Karpas-422 (cell line): ENCODE data around the gene DECR2. TPM values are rescaled to one million over a fixed set of nuclear protein-coding genes. Genes with fewer than 3 reads are reported as not detected.
A peak's percentile ranks its signal among the peaks of the same experiment; 100 is the strongest.

Experiments
- DNase-seq: peaks from one replicate; pipeline ENCODE4 v3.0.0-alpha.2; 2015
- H2AFZ ChIP-seq: fragments of 200-600 bp; sonication (generic); 2 replicates; pipeline ENCODE4 v1.6.1; 2014; ENCODE audit warnings: antibody characterized with exemption, low read length, mixed read lengths
- H3K27ac ChIP-seq: fragments of 200-600 bp; sonication (generic); 2 replicates; pipeline ENCODE4 v1.5.1; 2014; ENCODE audit warnings: mild to moderate bottlenecking, low read length, moderate library complexity
- H3K27me3 ChIP-seq: fragments of 200-600 bp; sonication (generic); 2 replicates; pipeline ENCODE4 v1.6.1; 2014; ENCODE audit warnings: low read length, mixed read lengths
- H3K36me3 ChIP-seq: fragments of 200-600 bp; sonication (generic); 2 replicates; pipeline ENCODE4 v1.6.1; 2014; ENCODE audit warnings: low read length, mixed read lengths; ENCODE audit not compliant: insufficient read depth
- H3K4me1 ChIP-seq: fragments of 200-600 bp; sonication (generic); 2 replicates; pipeline ENCODE4 v1.6.1; 2014; ENCODE audit warnings: mild to moderate bottlenecking, low read length, mixed read lengths
- H3K4me2 ChIP-seq: fragments of 200-600 bp; sonication (generic); 2 replicates; pipeline ENCODE4 v1.6.1; 2014; ENCODE audit warnings: low read length, low read depth, mild to moderate bottlenecking; ENCODE audit not compliant: poor library complexity, severe bottlenecking
- H3K4me3 ChIP-seq: fragments of 200-600 bp; sonication (generic); 2 replicates; pipeline ENCODE4 v1.5.1; 2014; ENCODE audit warnings: mild to moderate bottlenecking, antibody characterized with exemption, low read length, mixed read lengths
- H3K79me2 ChIP-seq: fragments of 200-600 bp; sonication (generic); 2 replicates; pipeline ENCODE4 v1.6.1; 2014; ENCODE audit warnings: mild to moderate bottlenecking, low read length, mixed read lengths
- H3K9ac ChIP-seq: fragments of 200-600 bp; sonication (generic); 2 replicates; pipeline ENCODE4 v1.6.0; 2014; ENCODE audit warnings: low read length
- H3K9me2 ChIP-seq: fragments of 200-600 bp; sonication (generic), shearing (Covaris generic); replicated peaks from 2 replicates; pipeline ENCODE4 v1.6.0; 2014; ENCODE audit warnings: mild to moderate bottlenecking, low read length, moderate library complexity; ENCODE audit not compliant: insufficient read depth
- H3K9me3 ChIP-seq: fragments of 300-700, 200-600 bp; sonication (generic); 2 replicates; pipeline ENCODE4 v1.6.1; 2014; ENCODE audit warnings: low read length, mixed read lengths
- H4K20me1 ChIP-seq: fragments of 200-600 bp; sonication (generic); 2 replicates; pipeline ENCODE4 v1.6.1; 2014; ENCODE audit warnings: mild to moderate bottlenecking, antibody characterized with exemption, low read length, low read depth; ENCODE audit not compliant: insufficient read depth
- total RNA-seq: library from RNA; depleted of rRNA; stranded (reverse); fragments of >200 nt; shearing (Covaris generic); gene quantifications from 2 replicates; pipeline ENCODE4 v1.2.3, GENCODE V29; 2014; ENCODE audit warnings: low replicate concordance

Gene DECR2
- total RNA-seq, 1 experiment from 2014 or later, result 5.3 TPM

DNA sequence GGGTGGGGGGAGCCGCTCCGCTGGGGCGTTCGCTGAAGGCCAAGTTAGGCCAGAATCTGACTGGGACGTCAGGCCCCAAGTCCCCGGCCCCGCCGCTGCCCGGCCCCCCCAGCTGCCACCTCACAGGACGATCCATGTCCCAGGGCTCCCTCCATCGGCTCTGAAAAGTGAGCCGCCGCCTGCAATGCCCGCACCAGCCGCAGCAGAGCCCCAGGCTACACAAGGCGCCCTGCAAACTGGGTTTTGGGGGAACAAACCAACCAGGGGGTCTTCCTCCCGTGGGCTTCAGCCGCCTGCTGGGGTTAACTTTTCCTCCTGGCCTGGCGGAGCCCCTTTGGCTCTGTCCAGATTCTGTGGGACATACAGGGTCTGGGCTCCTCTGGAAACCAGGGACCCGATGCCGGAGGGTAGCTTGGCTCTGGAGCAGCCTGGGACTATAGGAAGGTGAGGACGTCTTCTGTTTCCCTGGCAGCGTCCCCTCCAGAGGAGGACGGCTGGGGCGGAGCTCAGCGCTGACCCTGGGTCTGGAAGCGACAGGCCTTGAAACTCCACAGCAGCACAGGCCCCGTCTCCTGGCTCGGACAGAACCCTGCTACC, 3.9 kb upstream of the DECR2 start:
- Histone ChIP-seq H4K20me1 (0 out of 2 replicates have a peak, but pooled peaks cover 7% of the 10 kb centered on the region), H2AFZ (no peak overlapping the region)
- DNase-seq, result peak; percentile 84

GRCh38 chr16:398561-399339, 2.9 kb upstream of the DECR2 start:
- Histone ChIP-seq H3K9ac (peak overlapping the region; percentile 85), H4K20me1 (0 out of 2 replicates have a peak, but pooled peaks cover 7% of the 10 kb centered on the region), H3K4me2 (peak overlapping the region; percentile 41), H3K79me2 (no peaks in the 10 kb centered on the region), H3K27me3 (no peaks in the 10 kb centered on the region), H2AFZ (no peak overlapping the region), H3K27ac (no peak overlapping the region), H3K9me3 (no peaks in the 10 kb centered on the region), H3K4me3 (no peak overlapping the region; the same call in 1 of the 2 replicates), H3K9me2 (no peaks in the 10 kb centered on the region), H3K4me1 (peaks cover 43% of the 10 kb centered on the region), H3K36me3 (no peaks in the 10 kb centered on the region)
- DNase-seq, result peak; percentile 44

More for the DNA sequence above, 3.9 kb upstream of the DECR2 start:
- Histone ChIP-seq H3K9ac (peak overlapping the region; percentile 59), H3K4me1 (peaks cover 43% of the 10 kb centered on the region), H3K27me3 (no peaks in the 10 kb centered on the region), H3K79me2 (no peaks in the 10 kb centered on the region), H3K9me3 (no peaks in the 10 kb centered on the region), H3K9me2 (no peaks in the 10 kb centered on the region), H3K36me3 (no peaks in the 10 kb centered on the region), H3K27ac (peak overlapping the region; percentile 61), H3K4me3 (peak overlapping the region; percentile 41; the same call in 1 of the 2 replicates), H3K4me2 (peak overlapping the region; percentile 41)

DNA sequence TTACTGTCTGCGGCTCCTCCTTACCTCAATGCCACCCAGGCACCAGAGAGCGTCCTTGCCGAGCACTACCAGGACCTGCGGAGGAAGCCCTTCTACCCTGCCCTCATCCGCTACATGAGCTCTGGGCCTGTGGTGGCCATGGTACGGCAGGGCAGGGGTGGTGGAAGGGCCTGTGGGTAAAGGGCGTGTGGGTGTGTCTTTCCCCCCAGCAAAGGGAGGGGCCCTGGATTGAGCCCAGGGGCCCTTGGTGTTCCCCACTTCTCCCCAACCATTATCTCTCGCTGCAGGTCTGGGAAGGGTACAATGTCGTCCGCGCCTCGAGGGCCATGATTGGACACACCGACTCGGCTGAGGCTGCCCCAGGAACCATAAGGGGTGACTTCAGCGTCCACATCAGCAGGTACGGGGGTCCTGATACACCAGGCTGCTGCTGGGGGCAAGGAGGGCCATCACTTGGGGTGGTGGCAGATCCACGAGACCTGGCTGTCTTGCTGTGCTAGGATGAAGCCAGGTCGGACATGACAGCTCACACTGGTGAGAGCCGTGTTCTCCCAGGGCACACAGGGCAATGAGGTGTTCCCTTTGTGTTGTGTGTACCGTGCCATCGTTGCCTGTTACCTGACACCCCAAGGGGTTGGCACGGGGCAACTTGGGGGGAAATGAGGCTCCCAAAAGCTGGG, 2.2 kb upstream of the DECR2 start:
- H3K9me3 ChIP-seq, result no peaks in the 10 kb centered on the region
- peaks cover 43% of the 10 kb centered on the region for H3K4me1 ChIP-seq
- peak; percentile 39 for DNase-seq
- no peaks in the 10 kb centered on the region for H3K27me3 ChIP-seq
- peak overlapping the region; percentile 67 for H3K27ac ChIP-seq
- no peaks in the 10 kb centered on the region for H3K79me2 ChIP-seq
- H4K20me1 ChIP-seq, result 0 out of 2 replicates have a peak, but pooled peaks cover 7% of the 10 kb centered on the region
- no peaks in the 10 kb centered on the region for H3K36me3 ChIP-seq
- no peak overlapping the region for H2AFZ ChIP-seq
- peak overlapping the region; percentile 73 for H3K4me2 ChIP-seq
- peak overlapping the region; percentile 71; the same call in 1 of the 2 replicates for H3K4me3 ChIP-seq
- H3K9me2 ChIP-seq, result no peaks in the 10 kb centered on the region
- peak overlapping the region; percentile 85 for H3K9ac ChIP-seq

DNA sequence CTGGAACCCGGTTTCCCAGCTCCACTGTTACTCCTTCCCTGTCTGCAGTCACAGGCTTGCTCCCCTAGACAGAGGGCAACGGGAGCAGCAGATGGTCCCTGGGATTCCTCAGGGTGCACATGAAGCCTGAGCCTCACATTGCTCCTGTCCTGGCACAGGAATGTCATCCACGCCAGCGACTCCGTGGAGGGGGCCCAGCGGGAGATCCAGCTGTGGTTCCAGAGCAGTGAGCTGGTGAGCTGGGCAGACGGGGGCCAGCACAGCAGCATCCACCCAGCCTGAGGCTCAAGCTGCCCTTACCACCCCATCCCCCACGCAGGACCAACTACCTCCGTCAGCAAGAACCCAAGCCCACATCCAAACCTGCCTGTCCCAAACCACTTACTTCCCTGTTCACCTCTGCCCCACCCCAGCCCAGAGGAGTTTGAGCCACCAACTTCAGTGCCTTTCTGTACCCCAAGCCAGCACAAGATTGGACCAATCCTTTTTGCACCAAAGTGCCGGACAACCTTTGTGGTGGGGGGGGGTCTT, 1.6 kb upstream of the DECR2 start:
- peak overlapping the region; percentile 73 for H3K4me2 ChIP-seq
- no peaks in the 10 kb centered on the region for H3K9me3 ChIP-seq
- H3K4me3 ChIP-seq, result peak overlapping the region; percentile 71
- no peaks in the 10 kb centered on the region for H3K36me3 ChIP-seq
- peak overlapping the region; percentile 85 for H3K9ac ChIP-seq
- H4K20me1 ChIP-seq, result 0 out of 2 replicates have a peak, but pooled peaks cover 7% of the 10 kb centered on the region
- no peak for DNase-seq
- H3K4me1 ChIP-seq, result peaks cover 43% of the 10 kb centered on the region
- no peaks in the 10 kb centered on the region for H3K9me2 ChIP-seq
- H2AFZ ChIP-seq, result no peak overlapping the region
- H3K79me2 ChIP-seq, result no peaks in the 10 kb centered on the region
- peak overlapping the region; percentile 67 for H3K27ac ChIP-seq
- no peaks in the 10 kb centered on the region for H3K27me3 ChIP-seq

- H3K79me2 ChIP-seq, result no peaks in the 10 kb centered on the region
- H3K4me3 ChIP-seq, result no peak overlapping the region
- peaks cover 14% of the 10 kb centered on the region for H3K4me1 ChIP-seq
- H3K9me3 ChIP-seq, result no peaks in the 10 kb centered on the region
- H3K27ac ChIP-seq, result no peak overlapping the region
- no peak overlapping the region for H2AFZ ChIP-seq
- no peak overlapping the region for H3K9ac ChIP-seq
- no peaks in the 10 kb centered on the region for H3K9me2 ChIP-seq
- H3K36me3 ChIP-seq, result no peaks in the 10 kb centered on the region
- H4K20me1 ChIP-seq, result no peaks in the 10 kb centered on the region
- DNase-seq, result no peak
- no peaks in the 10 kb centered on the region for H3K27me3 ChIP-seq
- no peak overlapping the region for H3K4me2 ChIP-seq
These were observed 3.3 kb downstream of the DECR2 start for GRCh38 chr16:404971-405486.

DNA sequence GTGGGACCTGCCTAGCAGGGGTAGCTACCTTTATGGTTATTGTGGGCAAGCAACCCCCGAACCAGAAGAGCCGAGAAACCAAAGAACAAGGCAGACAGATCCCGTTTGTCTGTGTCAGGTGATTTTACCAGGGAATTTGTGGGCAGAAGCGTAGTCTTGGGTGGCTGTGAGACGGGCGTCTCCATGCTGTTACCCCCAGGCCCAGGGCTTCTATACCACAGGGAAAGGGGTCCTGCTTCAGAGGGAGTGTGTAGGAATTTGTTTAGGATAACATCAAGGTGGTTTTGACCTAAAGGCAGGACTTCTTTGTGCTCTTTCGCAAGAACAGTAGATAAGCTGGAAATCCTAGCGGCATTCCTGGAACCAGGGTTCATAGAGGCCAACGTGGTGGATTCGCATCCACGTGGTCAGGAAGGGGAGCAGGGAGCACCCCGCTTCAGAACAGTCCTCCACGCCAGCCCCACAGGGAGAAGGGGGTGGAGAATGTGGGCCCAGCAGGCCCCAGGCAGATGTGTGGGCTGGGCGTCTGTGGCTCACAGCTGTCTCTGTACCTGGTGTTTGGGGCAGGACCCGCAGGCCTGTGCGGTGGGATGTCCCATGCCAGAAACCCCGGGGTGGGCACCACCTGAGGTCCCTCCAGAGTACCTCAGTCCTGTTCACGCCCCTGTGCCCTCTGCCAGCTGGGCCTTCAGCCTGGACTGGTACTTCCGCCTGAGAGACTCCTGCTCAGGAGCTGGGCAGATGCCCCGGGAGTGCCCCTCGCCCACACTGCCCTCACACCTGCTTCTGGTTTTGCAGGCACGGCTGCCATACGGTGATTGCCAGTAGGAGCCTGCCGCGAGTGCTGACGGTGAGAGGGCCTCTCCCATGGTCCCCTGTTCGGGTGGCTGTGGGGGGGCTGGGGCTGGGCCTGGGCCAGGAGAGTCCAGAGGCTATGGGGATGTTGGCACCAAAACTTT, 4.1 kb downstream of the DECR2 start:
- Histone ChIP-seq H3K4me2 (no peak overlapping the region), H3K9ac (no peak overlapping the region), H3K9me3 (no peaks in the 10 kb centered on the region), H3K27me3 (no peaks in the 10 kb centered on the region), H2AFZ (no peak overlapping the region), H4K20me1 (no peaks in the 10 kb centered on the region), H3K79me2 (no peaks in the 10 kb centered on the region), H3K36me3 (no peaks in the 10 kb centered on the region), H3K27ac (no peak overlapping the region), H3K9me2 (no peaks in the 10 kb centered on the region), H3K4me1 (peaks cover 7% of the 10 kb centered on the region), H3K4me3 (no peak overlapping the region)
- no peak for DNase-seq

- no peaks in the 10 kb centered on the region for H3K9me2 ChIP-seq
- H4K20me1 ChIP-seq, result no peaks in the 10 kb centered on the region
- no peak overlapping the region for H3K9ac ChIP-seq
- no peak overlapping the region for H2AFZ ChIP-seq
- peaks cover 2% of the 10 kb centered on the region for H3K4me1 ChIP-seq
- no peak overlapping the region for H3K27ac ChIP-seq
- H3K36me3 ChIP-seq, result no peaks in the 10 kb centered on the region
- DNase-seq, result no peak
- H3K79me2 ChIP-seq, result no peaks in the 10 kb centered on the region
- no peaks in the 10 kb centered on the region for H3K9me3 ChIP-seq
- H3K4me2 ChIP-seq, result no peak overlapping the region
- H3K4me3 ChIP-seq, result no peak overlapping the region
- H3K27me3 ChIP-seq, result no peaks in the 10 kb centered on the region
These were observed 5.6 kb downstream of the DECR2 start for GRCh38 chr16:407253-407652.
